ENCODE measurements around the gene ECM1. TPM values are rescaled to one million over a fixed set of nuclear protein-coding genes. Genes with fewer than 3 reads are reported as not detected.

The ECM1 gene
- total RNA-seq, 2 experiments from 2014 or later, result 0.69 to 0.88 TPM

DNA sequence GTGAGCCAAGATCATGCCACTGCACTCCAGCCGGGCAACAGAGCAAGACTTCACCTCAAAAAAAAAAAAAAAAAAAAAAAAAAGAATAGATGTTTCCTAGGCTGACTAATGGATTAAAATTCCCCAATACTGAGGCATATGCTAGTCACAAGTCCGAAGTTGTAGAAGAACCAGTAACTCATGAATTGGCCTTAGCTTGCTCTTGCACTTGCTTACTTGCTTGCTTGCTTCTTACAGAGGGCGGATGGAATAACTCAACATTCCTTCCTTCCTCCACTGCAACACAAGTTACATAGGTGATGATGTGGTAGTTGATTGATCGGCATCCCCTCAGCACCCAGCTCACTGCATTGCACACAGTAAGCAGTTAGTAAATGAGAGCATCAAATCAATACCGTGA, 23.5 kb upstream of the ECM1 start:
- CTCF ChIA-PET, result interaction anchor here (0.6 kb wide), 1 partner anchor 45 kb away, joined by 4 read pairs; no protein-coding TSS in a partner anchor
- Mint-ChIP-seq H3K36me3 (ENCODE audit: low read depth) (peaks cover 9% of the 10 kb centered on the region), H3K4me1 (ENCODE audit: low read depth) (peaks cover 10% of the 10 kb centered on the region), H3K9me3 (no peaks in the 10 kb centered on the region), H3K27me3 (ENCODE audit: low read depth) (no peaks in the 10 kb centered on the region), H3K27ac (no peak overlapping the region), H3K4me3 (no peak overlapping the region)
- no peak for DNase-seq
- intact Hi-C loops (cut with micrococcal nuclease), result loop anchor here (10.0 kb wide), 1 partner anchor 140 kb away; the partner anchor contains the start of gene ENSA

- CTCF ChIA-PET, result no interaction called here
- DNase-seq, result no peak
- Mint-ChIP-seq H3K9me3 (no peaks in the 10 kb centered on the region), H3K36me3 (ENCODE audit: low read depth) (peaks cover 9% of the 10 kb centered on the region), H3K4me3 (no peak overlapping the region), H3K4me1 (ENCODE audit: low read depth) (peaks cover 10% of the 10 kb centered on the region), H3K27me3 (ENCODE audit: low read depth) (no peaks in the 10 kb centered on the region), H3K27ac (no peak overlapping the region)
- intact Hi-C loops (cut with micrococcal nuclease), result loop anchor here (10.0 kb wide), 1 partner anchor 140 kb away; the partner anchor contains the start of gene ENSA
These were observed 23.0 kb upstream of the ECM1 start for GRCh38 chr1:150484861-150485260.

- peak; percentile 99 for DNase-seq
- H3K27me3 Mint-ChIP-seq (ENCODE audit: low read depth), result no peaks in the 10 kb centered on the region
- intact Hi-C loops (cut with micrococcal nuclease), result loop anchor here (1.0 to 10.0 kb wide), 5 partner anchors 28 to 210 kb away; partner anchors contain the start of genes ENSA, FALEC, GOLPH3L and PRPF3
- no peaks in the 10 kb centered on the region for H3K9me3 Mint-ChIP-seq
- CTCF ChIA-PET, result interaction anchor here (0.6 kb wide), 1 partner anchor 29 kb away, joined by 3 read pairs; the partner anchor contains the start of gene FALEC
- peak within 1 kb of the TSS; percentile 96 for H3K27ac Mint-ChIP-seq
- H3K4me1 Mint-ChIP-seq (ENCODE audit: low read depth), result peaks cover 10% of the 10 kb centered on the region
- peak within 1 kb of the TSS; percentile 98 for H3K4me3 Mint-ChIP-seq
- H3K36me3 Mint-ChIP-seq (ENCODE audit: low read depth), result peaks cover 20% of the 10 kb centered on the region
These were observed 20.7 kb upstream of the ECM1 start, which contains the start of gene TARS2 for GRCh38 chr1:150486966-150487762. Gene TARS2, plus strand, starts transcription at chr1:150487419. Its CDS starts 32 bp downstream, at chr1:150487451.

- CTCF ChIA-PET, result no interaction called here
- H3K27me3 Mint-ChIP-seq (ENCODE audit: low read depth), result no peaks in the 10 kb centered on the region
- intact Hi-C loops (cut with micrococcal nuclease), result loop anchor here (1.0 to 10.0 kb wide), 5 partner anchors 28 to 209 kb away; partner anchors contain the start of genes ENSA, FALEC, GOLPH3L and PRPF3
- H3K4me1 Mint-ChIP-seq (ENCODE audit: low read depth), result peaks cover 10% of the 10 kb centered on the region
- peak overlapping the region; percentile 98 for H3K4me3 Mint-ChIP-seq
- no peak for DNase-seq
- H3K9me3 Mint-ChIP-seq, result no peaks in the 10 kb centered on the region
- H3K27ac Mint-ChIP-seq, result peak overlapping the region; percentile 96
- H3K36me3 Mint-ChIP-seq (ENCODE audit: low read depth), result peaks cover 22% of the 10 kb centered on the region
These were observed 20.2 kb upstream of the ECM1 start for GRCh38 chr1:150487763-150488115.

- Mint-ChIP-seq H3K4me1 (ENCODE audit: low read depth) (peaks cover 5% of the 10 kb centered on the region), H3K27ac (no peak overlapping the region), H3K4me3 (no peak overlapping the region), H3K36me3 (ENCODE audit: low read depth) (peaks cover 44% of the 10 kb centered on the region), H3K9me3 (no peaks in the 10 kb centered on the region), H3K27me3 (ENCODE audit: low read depth) (no peaks in the 10 kb centered on the region)
- CTCF ChIA-PET, result no interaction called here
- no peak for DNase-seq
- intact Hi-C loops (cut with micrococcal nuclease), result no loop called here
These were observed 14.7 kb upstream of the ECM1 start for GRCh38 chr1:150493175-150493574.

- H3K4me1 Mint-ChIP-seq (ENCODE audit: low read depth), result no peaks in the 10 kb centered on the region
- CTCF ChIA-PET, result interaction anchor here (0.6 to 1.7 kb wide), 4 partner anchors 17 to 833 kb away, joined by 3 to 5 read pairs (median 4); no protein-coding TSS in a partner anchor
- H3K27ac Mint-ChIP-seq, result no peak overlapping the region
These were observed 9.6 kb upstream of the ECM1 start for GRCh38 chr1:150498342-150498741.

GRCh38 chr1:150505431-150505830, 2.5 kb upstream of the ECM1 start:
- CTCF ChIA-PET, result interaction anchor here (0.6 kb wide), 1 partner anchor 593 kb away, joined by 3 read pairs; no protein-coding TSS in a partner anchor
- Mint-ChIP-seq H3K4me1 (ENCODE audit: low read depth) (no peaks in the 10 kb centered on the region), H3K36me3 (ENCODE audit: low read depth) (peaks cover 25% of the 10 kb centered on the region), H3K27ac (no peak overlapping the region), H3K9me3 (no peaks in the 10 kb centered on the region), H3K4me3 (no peak overlapping the region), H3K27me3 (ENCODE audit: low read depth) (no peaks in the 10 kb centered on the region)
- no peak for DNase-seq
- intact Hi-C loops (cut with micrococcal nuclease), result no loop called here

More at GRCh38 chr1:150498342-150498741, 9.6 kb upstream of the ECM1 start:
- peaks cover 39% of the 10 kb centered on the region for H3K36me3 Mint-ChIP-seq (ENCODE audit: low read depth)
- no peaks in the 10 kb centered on the region for H3K27me3 Mint-ChIP-seq (ENCODE audit: low read depth)
- no peak overlapping the region for H3K4me3 Mint-ChIP-seq
- no peak for DNase-seq
- H3K9me3 Mint-ChIP-seq, result no peaks in the 10 kb centered on the region
- intact Hi-C loops (cut with micrococcal nuclease), result no loop called here

DNA sequence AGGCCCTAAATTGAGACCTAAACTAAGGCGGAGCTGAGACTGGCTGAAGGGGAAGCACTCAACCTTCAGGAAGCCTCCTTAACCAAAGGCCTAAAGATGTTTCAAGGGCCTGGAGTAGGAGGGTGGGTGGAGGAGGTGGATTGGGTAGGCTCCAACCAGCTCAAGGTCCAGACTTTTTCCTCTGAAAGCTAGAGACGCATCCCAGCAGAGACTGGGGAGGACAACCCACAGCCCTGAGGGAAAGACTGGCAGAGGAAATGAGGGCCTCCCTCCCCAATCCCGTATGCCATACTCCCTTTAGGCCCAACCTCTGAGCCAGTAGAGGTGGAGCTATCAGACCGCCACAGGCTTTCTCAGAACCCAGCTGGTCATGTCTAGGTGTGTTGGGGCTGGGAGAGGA, 1.1 kb downstream of the ECM1 start:
- no peaks in the 10 kb centered on the region for H3K9me3 Mint-ChIP-seq
- H3K4me3 Mint-ChIP-seq, result no peak overlapping the region
- H3K4me1 Mint-ChIP-seq (ENCODE audit: low read depth), result no peaks in the 10 kb centered on the region
- no peaks in the 10 kb centered on the region for H3K27me3 Mint-ChIP-seq (ENCODE audit: low read depth)
- CTCF ChIA-PET, result interaction anchor here (0.6 to 0.9 kb wide), 3 partner anchors 20 to 411 kb away, joined by 3 to 4 read pairs (median 3); no protein-coding TSS in a partner anchor
- H3K36me3 Mint-ChIP-seq (ENCODE audit: low read depth), result peaks cover 18% of the 10 kb centered on the region
- no peak for DNase-seq
- intact Hi-C loops (cut with micrococcal nuclease), result no loop called here
- no peak overlapping the region for H3K27ac Mint-ChIP-seq

DNA sequence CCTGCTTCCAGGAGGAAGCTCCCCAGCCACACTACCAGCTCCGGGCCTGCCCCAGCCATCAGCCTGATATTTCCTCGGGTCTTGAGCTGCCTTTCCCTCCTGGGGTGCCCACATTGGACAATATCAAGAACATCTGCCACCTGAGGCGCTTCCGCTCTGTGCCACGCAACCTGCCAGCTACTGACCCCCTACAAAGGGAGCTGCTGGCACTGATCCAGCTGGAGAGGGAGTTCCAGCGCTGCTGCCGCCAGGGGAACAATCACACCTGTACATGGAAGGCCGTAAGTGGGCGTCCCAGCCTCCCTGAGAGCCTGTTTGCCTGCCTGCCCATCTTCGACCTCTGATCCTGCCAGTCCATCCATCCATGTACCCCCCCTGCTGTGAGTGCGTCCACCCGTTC, 3.6 kb downstream of the ECM1 start:
- Mint-ChIP-seq H3K27me3 (ENCODE audit: low read depth) (no peaks in the 10 kb centered on the region), H3K4me1 (ENCODE audit: low read depth) (peaks cover 6% of the 10 kb centered on the region), H3K36me3 (ENCODE audit: low read depth) (peaks cover 8% of the 10 kb centered on the region), H3K4me3 (no peak overlapping the region), H3K9me3 (no peaks in the 10 kb centered on the region), H3K27ac (no peak overlapping the region)
- intact Hi-C loops (cut with micrococcal nuclease), result no loop called here
- CTCF ChIA-PET, result interaction anchor here (0.7 to 1.4 kb wide), 2 partner anchors 10 to 21 kb away, joined by 3 to 4 read pairs; no protein-coding TSS in a partner anchor
- no peak for DNase-seq

- Mint-ChIP-seq H3K4me3 (no peak overlapping the region), H3K27ac (no peak overlapping the region), H3K9me3 (no peaks in the 10 kb centered on the region), H3K4me1 (ENCODE audit: low read depth) (peaks cover 9% of the 10 kb centered on the region), H3K36me3 (ENCODE audit: low read depth) (peaks cover 6% of the 10 kb centered on the region), H3K27me3 (ENCODE audit: low read depth) (no peaks in the 10 kb centered on the region)
- intact Hi-C loops (cut with micrococcal nuclease), result no loop called here
- DNase-seq, result no peak
- CTCF ChIA-PET, result interaction anchor here (0.7 to 1.4 kb wide), 2 partner anchors 11 to 20 kb away, joined by 3 to 4 read pairs; no protein-coding TSS in a partner anchor
These were observed 4.2 kb downstream of the ECM1 start for GRCh38 chr1:150511985-150512660.

GRCh38 chr1:150512846-150513245, 4.9 kb downstream of the ECM1 start:
- Mint-ChIP-seq H3K27ac (no peak overlapping the region), H3K27me3 (ENCODE audit: low read depth) (no peaks in the 10 kb centered on the region), H3K9me3 (no peaks in the 10 kb centered on the region), H3K4me1 (ENCODE audit: low read depth) (peaks cover 9% of the 10 kb centered on the region), H3K4me3 (no peak overlapping the region), H3K36me3 (ENCODE audit: low read depth) (peaks cover 3% of the 10 kb centered on the region)
- CTCF ChIA-PET, result interaction anchor here (1.4 kb wide), 1 partner anchor 20 kb away, joined by 4 read pairs; no protein-coding TSS in a partner anchor
- intact Hi-C loops (cut with micrococcal nuclease), result no loop called here
- DNase-seq, result no peak

GRCh38 chr1:150513351-150513791, 5.5 kb downstream of the ECM1 start:
- intact Hi-C loops (cut with micrococcal nuclease), result no loop called here
- no peak for DNase-seq
- Mint-ChIP-seq H3K27ac (no peak overlapping the region), H3K9me3 (no peaks in the 10 kb centered on the region), H3K4me3 (no peak overlapping the region), H3K36me3 (ENCODE audit: low read depth) (peaks cover 3% of the 10 kb centered on the region), H3K4me1 (ENCODE audit: low read depth) (peaks cover 9% of the 10 kb centered on the region), H3K27me3 (ENCODE audit: low read depth) (no peaks in the 10 kb centered on the region)
- CTCF ChIA-PET, result interaction anchor here (0.6 kb wide), 3 partner anchors 24 to 257 kb away, joined by 3 to 6 read pairs (median 3); no protein-coding TSS in a partner anchor

Data from activated naive CD4-positive, alpha-beta T cell treated with anti-CD3 and anti-CD28 coated beads for 36 hours (primary cell).